HT1080 (cell line): Measurements from ENCODE around the gene ZNG1F. TPM values are rescaled to one million over a fixed set of nuclear protein-coding genes. Genes with fewer than 3 reads are reported as not detected.
"Not testable (repeated sequence)": the region's sequence is repeated elsewhere in the genome, so short reads cannot be mapped to it uniquely, and the experiment has no call there.

Experiments
- DNase-seq: peaks from one replicate; pipeline ENCODE4 v3.0.0-alpha.2; 2015; ENCODE audit warnings: low read depth
- total RNA-seq: library from RNA; depleted of rRNA; stranded (reverse); fragments of >200 nt; shearing (Covaris generic); gene quantifications from 2 replicates; pipeline ENCODE4 v1.2.3, GENCODE V29; 2014

The ZNG1F gene
- total RNA-seq, 1 experiment from 2014 or later = 2.0 TPM

- DNase-seq = not testable (repeated sequence)
Observed at GRCh38 chr9:41123812-41124211, 65.3 kb downstream of the ZNG1F start.

GRCh38 chr9:41123396-41123795, 65.7 kb downstream of the ZNG1F start:
- DNase-seq = not testable (repeated sequence)

- DNase-seq = not testable (repeated sequence)
Observed at GRCh38 chr9:41120696-41121095, 68.4 kb downstream of the ZNG1F start.

GRCh38 chr9:41119719-41120118, 69.4 kb downstream of the ZNG1F start:
- not testable (repeated sequence) for DNase-seq

GRCh38 chr9:41119311-41119710, 69.8 kb downstream of the ZNG1F start:
- not testable (repeated sequence) for DNase-seq

- not testable (repeated sequence) for DNase-seq
Observed at GRCh38 chr9:41113348-41113747, 75.8 kb downstream of the ZNG1F start.

GRCh38 chr9:41111414-41111813, 77.7 kb downstream of the ZNG1F start:
- DNase-seq = not testable (repeated sequence)

GRCh38 chr9:41110913-41111312, 78.2 kb downstream of the ZNG1F start:
- peak; percentile 16 for DNase-seq

GRCh38 chr9:41109253-41109652, 79.9 kb downstream of the ZNG1F start:
- not testable (repeated sequence) for DNase-seq

- DNase-seq = not testable (repeated sequence)
Observed at GRCh38 chr9:41108816-41109215, 80.3 kb downstream of the ZNG1F start.

- not testable (repeated sequence) for DNase-seq
Observed at GRCh38 chr9:41106472-41107116, 82.5 kb downstream of the ZNG1F start.

GRCh38 chr9:41105557-41106253, 83.4 kb downstream of the ZNG1F start:
- DNase-seq = not testable (repeated sequence)

GRCh38 chr9:41104542-41104941, 84.6 kb downstream of the ZNG1F start:
- not testable (repeated sequence) for DNase-seq

GRCh38 chr9:41100508-41100907, 88.6 kb downstream of the ZNG1F start:
- DNase-seq = not testable (repeated sequence)

GRCh38 chr9:41098759-41099158, 90.4 kb downstream of the ZNG1F start:
- peak; percentile 32 for DNase-seq

- not testable (repeated sequence) for DNase-seq
Observed at GRCh38 chr9:41095060-41095459, 94.1 kb downstream of the ZNG1F start.

- peak; percentile 22 for DNase-seq
Observed at GRCh38 chr9:41094010-41094773, 94.9 kb downstream of the ZNG1F start.

GRCh38 chr9:41090922-41091321, 98.2 kb downstream of the ZNG1F start:
- not testable (repeated sequence) for DNase-seq

- not testable (repeated sequence) for DNase-seq
Observed at GRCh38 chr9:41090386-41090785, 98.7 kb downstream of the ZNG1F start.

GRCh38 chr9:41088450-41089059, 100.6 kb downstream of the ZNG1F start:
- not testable (repeated sequence) for DNase-seq

GRCh38 chr9:41087929-41088328, 101.2 kb downstream of the ZNG1F start:
- DNase-seq = not testable (repeated sequence)
